Omental fat pad (tissue), 4 donors: ENCODE results near the gene POLR1F. TPM values are rescaled to one million over a fixed set of nuclear protein-coding genes. Genes with fewer than 3 reads are reported as not detected.

Source experiments
- ATAC-seq: fragments of 150-250 bp; one replicate; pipeline ENCODE4 v1.9.1; 2016; ENCODE audit warnings: mild to moderate bottlenecking, moderate library complexity; ENCODE audit not compliant: low FRiP score
- DNase-seq: peaks from one replicate; pipeline ENCODE4 v3.0.0-alpha.2; 2019; ENCODE audit warnings: low spot score
- total RNA-seq, 4 donors: library from RNA; depleted of rRNA; stranded (reverse); fragments of >200 nt; gene quantifications; one replicate each; pipeline ENCODE4 v1.1.0, GENCODE V29; 2016
- TF ChIP-seq, protein P1 (sequence below), 3 donors: fragments of 450-650 bp; IDR thresholded peaks; one replicate each; pipeline ENCODE4 v1.5.1; 2016 to 2017; ENCODE audit warnings: antibody characterized with exemption in 3 of 3, mild to moderate bottlenecking in 3 of 3, moderate library complexity in 2 of 3

The POLR1F gene
- total RNA-seq, 4 donors from 2014 or later: 9.6 to 28.5 (median 11.9) TPM

DNA sequence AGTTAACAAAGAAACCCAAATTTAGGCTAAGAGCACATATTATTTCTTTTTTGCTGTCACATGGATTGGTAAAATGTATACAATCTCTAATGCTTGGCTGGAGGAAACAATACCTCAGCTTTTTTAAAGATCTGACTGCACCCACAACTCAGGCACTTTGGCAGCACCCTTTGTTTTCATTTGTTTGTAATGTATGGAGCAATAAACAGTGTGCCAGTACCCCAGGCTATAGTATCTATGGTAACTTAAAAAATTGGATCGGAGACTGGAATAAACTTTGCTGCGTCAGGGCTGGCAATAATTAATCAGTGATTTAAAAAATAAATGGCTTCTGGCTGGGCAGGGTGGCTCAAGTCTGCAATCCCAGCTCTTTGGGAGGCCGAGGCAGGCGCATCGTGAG lies 27.2 kb downstream of the POLR1F start:
- TF ChIP-seq, protein P1, sequence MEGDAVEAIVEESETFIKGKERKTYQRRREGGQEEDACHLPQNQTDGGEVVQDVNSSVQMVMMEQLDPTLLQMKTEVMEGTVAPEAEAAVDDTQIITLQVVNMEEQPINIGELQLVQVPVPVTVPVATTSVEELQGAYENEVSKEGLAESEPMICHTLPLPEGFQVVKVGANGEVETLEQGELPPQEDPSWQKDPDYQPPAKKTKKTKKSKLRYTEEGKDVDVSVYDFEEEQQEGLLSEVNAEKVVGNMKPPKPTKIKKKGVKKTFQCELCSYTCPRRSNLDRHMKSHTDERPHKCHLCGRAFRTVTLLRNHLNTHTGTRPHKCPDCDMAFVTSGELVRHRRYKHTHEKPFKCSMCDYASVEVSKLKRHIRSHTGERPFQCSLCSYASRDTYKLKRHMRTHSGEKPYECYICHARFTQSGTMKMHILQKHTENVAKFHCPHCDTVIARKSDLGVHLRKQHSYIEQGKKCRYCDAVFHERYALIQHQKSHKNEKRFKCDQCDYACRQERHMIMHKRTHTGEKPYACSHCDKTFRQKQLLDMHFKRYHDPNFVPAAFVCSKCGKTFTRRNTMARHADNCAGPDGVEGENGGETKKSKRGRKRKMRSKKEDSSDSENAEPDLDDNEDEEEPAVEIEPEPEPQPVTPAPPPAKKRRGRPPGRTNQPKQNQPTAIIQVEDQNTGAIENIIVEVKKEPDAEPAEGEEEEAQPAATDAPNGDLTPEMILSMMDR (IDR thresholded peaks at IDR 0.05): no peak
- ATAC-seq: no peak

DNA sequence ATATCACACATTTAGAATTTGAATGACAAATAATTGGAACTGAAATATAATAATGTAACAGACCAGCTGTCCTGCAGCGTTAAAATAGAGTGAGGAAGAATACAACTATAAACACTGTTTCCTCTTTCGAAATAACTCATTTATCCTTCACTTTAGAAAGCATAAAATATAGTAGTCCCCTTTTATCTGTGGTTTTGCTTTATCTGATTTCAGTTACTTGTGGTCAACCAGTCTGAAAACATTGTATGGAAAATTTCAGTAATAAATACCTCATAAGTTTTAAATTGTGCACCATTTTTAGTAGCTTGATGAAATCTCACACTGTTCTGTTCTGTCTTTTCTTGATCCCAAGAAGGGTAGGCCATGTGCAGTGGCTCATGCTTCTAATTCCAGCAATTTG lies 31.7 kb downstream of the POLR1F start:
- ATAC-seq (no peak), DNase-seq (no peak)
- TF ChIP-seq, protein P1 (IDR thresholded peaks at IDR 0.05): no peak

More for the DNA sequence above, 27.2 kb downstream of the POLR1F start:
- no peak for DNase-seq

DNA sequence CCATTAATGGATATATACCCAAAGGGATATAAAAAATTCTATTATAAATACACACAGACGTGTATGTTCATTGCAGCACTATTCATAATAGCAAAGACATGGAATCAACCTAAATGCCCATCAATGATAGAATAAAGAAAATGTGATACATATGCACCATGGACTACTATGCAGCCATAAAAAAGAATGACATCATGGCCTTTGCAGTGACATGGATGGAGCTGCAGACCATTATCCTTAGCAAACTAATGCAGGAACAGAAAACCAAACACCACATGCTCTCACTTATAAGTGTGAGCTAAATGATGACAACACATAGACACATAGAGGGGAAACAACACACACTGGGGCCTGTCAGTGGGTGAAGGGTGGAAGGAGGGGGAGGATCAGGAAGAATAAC lies 33.0 kb downstream of the POLR1F start:
- ATAC-seq (no peak), DNase-seq (no peak)
- TF ChIP-seq, protein P1 (IDR thresholded peaks at IDR 0.05): no peak

DNA sequence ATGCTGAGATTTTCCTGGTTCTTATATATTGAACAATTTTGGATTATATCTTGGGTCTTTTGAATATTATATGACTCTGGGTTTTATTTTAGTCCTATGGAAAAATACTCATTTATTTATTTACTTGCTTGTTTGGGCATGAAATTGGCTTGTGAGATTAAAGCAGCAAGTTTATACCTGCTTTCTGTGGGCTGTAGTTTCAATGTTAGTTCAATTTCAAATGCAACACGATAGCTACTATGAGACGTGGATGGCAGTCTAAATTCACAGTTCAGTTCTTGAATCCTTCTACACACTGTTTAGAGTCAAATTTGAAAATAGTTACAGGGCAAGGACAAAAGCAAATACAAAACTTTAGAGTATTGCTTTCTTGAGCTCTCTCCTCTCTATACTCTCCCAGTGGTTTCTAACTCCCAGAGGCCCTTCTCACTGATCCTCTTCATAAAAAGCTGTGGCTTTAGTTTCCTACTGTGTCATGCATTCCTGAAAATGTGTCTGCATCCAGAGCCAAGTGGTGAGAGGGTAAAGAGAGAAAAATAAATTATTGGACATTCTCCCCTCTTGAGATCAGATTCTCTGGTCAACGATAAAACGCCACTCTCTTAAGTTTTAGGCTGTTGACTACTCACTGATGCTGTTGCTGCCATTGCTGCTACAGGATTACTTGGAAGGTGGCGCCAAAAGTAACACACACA lies 34.4 kb downstream of the POLR1F start:
- TF ChIP-seq, protein P1 (IDR thresholded peaks at IDR 0.05): no peak
- DNase-seq (no peak), ATAC-seq (no peak)

DNA sequence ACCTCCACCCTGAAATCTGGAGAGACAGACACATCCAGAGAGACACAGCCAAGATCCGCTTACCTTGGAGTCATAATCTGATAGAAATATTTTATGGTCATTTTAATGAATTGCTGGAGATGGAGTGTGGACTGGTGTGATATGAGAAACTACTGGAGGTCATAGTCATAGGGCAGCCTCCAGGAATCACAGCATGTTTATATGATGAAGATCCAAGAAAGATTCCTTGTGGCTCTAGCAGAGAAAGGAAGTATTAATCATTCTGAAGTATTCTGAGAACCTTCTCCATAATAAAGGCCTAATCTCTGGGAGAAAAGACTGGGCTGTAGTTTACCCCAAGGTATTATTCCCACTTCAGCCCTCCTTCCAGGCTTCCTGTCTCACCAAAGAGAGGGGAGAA lies 38.0 kb downstream of the POLR1F start:
- TF ChIP-seq, protein P1 (IDR thresholded peaks at IDR 0.05): no peak
- ATAC-seq (no peak), DNase-seq (no peak)

DNA sequence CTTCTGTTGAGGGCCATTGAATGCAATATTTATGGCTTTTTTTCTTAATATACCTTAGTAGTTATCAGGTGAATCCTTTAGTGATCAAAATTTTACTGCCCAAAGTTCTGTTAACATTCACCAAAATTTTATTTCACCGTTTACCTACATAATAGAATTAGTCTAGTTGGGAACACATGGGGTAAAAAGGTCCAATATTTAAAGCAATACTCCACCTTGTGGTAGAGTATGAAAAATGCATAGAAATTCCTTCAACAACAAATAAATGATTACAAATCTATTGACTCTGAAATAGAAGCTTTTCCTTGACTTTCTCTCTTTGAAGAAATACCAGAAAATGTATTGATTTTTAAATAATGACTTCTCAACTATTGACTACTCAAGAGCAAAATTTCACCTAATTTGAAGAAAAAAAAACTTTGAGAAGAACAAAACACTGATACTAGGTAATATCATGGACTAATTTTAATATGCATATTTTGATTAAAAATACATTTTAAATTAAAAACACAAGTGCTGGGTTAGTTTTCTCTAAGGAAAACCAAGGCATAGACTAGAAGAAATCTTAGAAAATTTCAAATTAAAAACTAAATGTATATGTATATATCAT lies 43.3 kb downstream of the POLR1F start:
- DNase-seq (no peak), ATAC-seq (no peak)
- TF ChIP-seq, protein P1 (IDR thresholded peaks at IDR 0.05): no peak
